IMR-90 (cell line): ENCODE results near the gene LRRC56.

Experiments used
- CEBPB ChIP-seq: IDR thresholded peaks from 2 replicates; pipeline ENCODE4 v1.6.1; 2012; ENCODE audit warnings: low read depth, low read length, improper control_type of control experiment
- CHD1 ChIP-seq: IDR thresholded peaks from 2 replicates; pipeline ENCODE4 v1.6.1; 2012; ENCODE audit warnings: low read depth, low read length, improper control_type of control experiment
- MAFK ChIP-seq: IDR thresholded peaks from 2 replicates; pipeline ENCODE4 v1.6.1; 2012; ENCODE audit warnings: low read depth, low read length, improper control_type of control experiment
- MAZ ChIP-seq: IDR thresholded peaks from 2 replicates; pipeline ENCODE4 v1.6.1; 2012; ENCODE audit warnings: low read depth, mild to moderate bottlenecking, low read length, improper control_type of control experiment, moderate library complexity, borderline replicate concordance
- POLR2A ChIP-seq: IDR thresholded peaks from 2 replicates; pipeline ENCODE4 v1.6.1; 2012; ENCODE audit warnings: mild to moderate bottlenecking, low read depth, low read length
- RCOR1 ChIP-seq: IDR thresholded peaks from 2 replicates; pipeline ENCODE4 v1.6.1; 2012; ENCODE audit warnings: mild to moderate bottlenecking, low read length, improper control_type of control experiment; ENCODE audit not compliant: insufficient replicate concordance
- RFX5 ChIP-seq: IDR thresholded peaks from 2 replicates; pipeline ENCODE4 v1.8.0; 2012; ENCODE audit warnings: low read depth, mild to moderate bottlenecking, low read length, moderate library complexity
- SMC3 ChIP-seq: fragments of 150-350 bp; IDR thresholded peaks from 2 replicates; pipeline ENCODE4 v1.6.1; 2016; ENCODE audit warnings: low read depth, mild to moderate bottlenecking, antibody characterized with exemption, low read length, moderate library complexity
- TF ChIP-seq, protein P1 (sequence below): conservative IDR thresholded peaks from 2 replicates; pipeline ENCODE4 v1.5.1; 2012; ENCODE audit warnings: mild to moderate bottlenecking, low read depth, low read length, improper control_type of control experiment
- TF ChIP-seq, protein P2 (sequence below): fragments of 150-350 bp; IDR thresholded peaks from 2 replicates; pipeline ENCODE4 v1.6.1; 2016; ENCODE audit warnings: low read depth, mild to moderate bottlenecking, low read length, moderate library complexity, borderline replicate concordance
- TF ChIP-seq, protein P3 (sequence below): fragments of 150-350 bp; IDR thresholded peaks from 2 replicates; pipeline ENCODE4 v1.6.1; 2017; ENCODE audit warnings: mild to moderate bottlenecking, antibody characterized with exemption, low read length, low read depth

DNA sequence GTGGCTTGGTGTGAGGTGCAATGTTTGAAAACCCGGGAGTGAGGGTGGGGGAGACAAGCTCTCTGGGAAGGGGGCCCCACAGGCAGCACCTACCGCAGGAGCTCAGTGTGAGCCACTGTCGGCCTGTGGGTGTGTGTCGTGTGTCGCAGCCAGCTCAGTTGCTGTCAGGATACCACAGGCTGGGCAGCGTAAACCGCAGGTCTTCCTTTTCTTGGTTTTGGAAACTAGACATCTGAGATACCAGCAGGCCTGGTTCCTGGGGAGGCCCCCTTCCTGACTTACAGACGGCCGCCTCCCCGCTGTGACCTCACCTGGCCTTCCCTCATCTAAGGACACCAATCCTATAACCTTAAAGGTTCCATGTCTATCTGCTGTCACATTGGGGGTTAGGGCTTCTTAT is 59.0 kb downstream of the LRRC56 start:
- TF ChIP-seq POLR2A (no peak), CEBPB (no peak), MAZ (no peak), RFX5 (no peak), RCOR1 (no peak), SMC3 (no peak), CHD1 (no peak), MAFK (no peak)
- TF ChIP-seq, protein P1, sequence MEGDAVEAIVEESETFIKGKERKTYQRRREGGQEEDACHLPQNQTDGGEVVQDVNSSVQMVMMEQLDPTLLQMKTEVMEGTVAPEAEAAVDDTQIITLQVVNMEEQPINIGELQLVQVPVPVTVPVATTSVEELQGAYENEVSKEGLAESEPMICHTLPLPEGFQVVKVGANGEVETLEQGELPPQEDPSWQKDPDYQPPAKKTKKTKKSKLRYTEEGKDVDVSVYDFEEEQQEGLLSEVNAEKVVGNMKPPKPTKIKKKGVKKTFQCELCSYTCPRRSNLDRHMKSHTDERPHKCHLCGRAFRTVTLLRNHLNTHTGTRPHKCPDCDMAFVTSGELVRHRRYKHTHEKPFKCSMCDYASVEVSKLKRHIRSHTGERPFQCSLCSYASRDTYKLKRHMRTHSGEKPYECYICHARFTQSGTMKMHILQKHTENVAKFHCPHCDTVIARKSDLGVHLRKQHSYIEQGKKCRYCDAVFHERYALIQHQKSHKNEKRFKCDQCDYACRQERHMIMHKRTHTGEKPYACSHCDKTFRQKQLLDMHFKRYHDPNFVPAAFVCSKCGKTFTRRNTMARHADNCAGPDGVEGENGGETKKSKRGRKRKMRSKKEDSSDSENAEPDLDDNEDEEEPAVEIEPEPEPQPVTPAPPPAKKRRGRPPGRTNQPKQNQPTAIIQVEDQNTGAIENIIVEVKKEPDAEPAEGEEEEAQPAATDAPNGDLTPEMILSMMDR, result no peak
- TF ChIP-seq, protein P2, sequence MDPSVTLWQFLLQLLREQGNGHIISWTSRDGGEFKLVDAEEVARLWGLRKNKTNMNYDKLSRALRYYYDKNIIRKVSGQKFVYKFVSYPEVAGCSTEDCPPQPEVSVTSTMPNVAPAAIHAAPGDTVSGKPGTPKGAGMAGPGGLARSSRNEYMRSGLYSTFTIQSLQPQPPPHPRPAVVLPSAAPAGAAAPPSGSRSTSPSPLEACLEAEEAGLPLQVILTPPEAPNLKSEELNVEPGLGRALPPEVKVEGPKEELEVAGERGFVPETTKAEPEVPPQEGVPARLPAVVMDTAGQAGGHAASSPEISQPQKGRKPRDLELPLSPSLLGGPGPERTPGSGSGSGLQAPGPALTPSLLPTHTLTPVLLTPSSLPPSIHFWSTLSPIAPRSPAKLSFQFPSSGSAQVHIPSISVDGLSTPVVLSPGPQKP, result no peak
- TF ChIP-seq, protein P3, sequence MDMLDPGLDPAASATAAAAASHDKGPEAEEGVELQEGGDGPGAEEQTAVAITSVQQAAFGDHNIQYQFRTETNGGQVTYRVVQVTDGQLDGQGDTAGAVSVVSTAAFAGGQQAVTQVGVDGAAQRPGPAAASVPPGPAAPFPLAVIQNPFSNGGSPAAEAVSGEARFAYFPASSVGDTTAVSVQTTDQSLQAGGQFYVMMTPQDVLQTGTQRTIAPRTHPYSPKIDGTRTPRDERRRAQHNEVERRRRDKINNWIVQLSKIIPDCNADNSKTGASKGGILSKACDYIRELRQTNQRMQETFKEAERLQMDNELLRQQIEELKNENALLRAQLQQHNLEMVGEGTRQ, result no peak
